ENCODE results near the gene RBM47. TPM values are rescaled to one million over a fixed set of nuclear protein-coding genes. Genes with fewer than 3 reads are reported as not detected.
"Not testable (repeated sequence)": the region's sequence is repeated elsewhere in the genome, so short reads cannot be mapped to it uniquely, and the experiment has no call there.

RBM47 gene
- total RNA-seq, 4 donors from 2014 or later, result 182 to 423 (median 320) TPM

- Histone ChIP-seq H3K9me3 (no peaks in the 10 kb centered on the region), H3K27ac (no peak overlapping the region), H3K4me1 (no peaks in the 10 kb centered on the region), H3K27me3 (no peaks in the 10 kb centered on the region), H3K36me3 (no peaks in the 10 kb centered on the region), H3K4me3 (no peak overlapping the region)
- DNase-seq, result peak in 1 of 3 donors; percentile 54
- TF ChIP-seq POLR2A (IDR thresholded peaks at IDR 0.05) (no peak), CTCF (IDR thresholded peaks at IDR 0.05) (no peak)
These were observed 233.5 kb downstream of the RBM47 start for GRCh38 chr4:40395908-40396793.

- DNase-seq, result no peak
These were observed 234.3 kb downstream of the RBM47 start for GRCh38 chr4:40395166-40395900.

GRCh38 chr4:40394236-40394635 lies 235.4 kb downstream of the RBM47 start:
- DNase-seq, result no peak
- Histone ChIP-seq H3K4me1 (no peaks in the 10 kb centered on the region), H3K9me3 (no peaks in the 10 kb centered on the region), H3K27me3 (no peaks in the 10 kb centered on the region), H3K27ac (no peak overlapping the region), H3K4me3 (no peak overlapping the region), H3K36me3 (no peaks in the 10 kb centered on the region)
- TF ChIP-seq POLR2A (IDR thresholded peaks at IDR 0.05), result no peak
- no peak for TF ChIP-seq CTCF (IDR thresholded peaks at IDR 0.05)

More at GRCh38 chr4:40395166-40395900, 234.3 kb downstream of the RBM47 start:
- H3K36me3 ChIP-seq, result no peaks in the 10 kb centered on the region
- H3K27ac ChIP-seq, result no peak overlapping the region
- H3K27me3 ChIP-seq, result no peaks in the 10 kb centered on the region
- H3K4me1 ChIP-seq, result no peaks in the 10 kb centered on the region
- no peak for TF ChIP-seq POLR2A (IDR thresholded peaks at IDR 0.05)
- TF ChIP-seq CTCF (IDR thresholded peaks at IDR 0.05), result no peak
- no peak overlapping the region for H3K4me3 ChIP-seq
- no peaks in the 10 kb centered on the region for H3K9me3 ChIP-seq

- not testable (repeated sequence) for H3K9me3 ChIP-seq, H3K27me3 ChIP-seq, H3K36me3 ChIP-seq, DNase-seq, H3K4me1 ChIP-seq, H3K27ac ChIP-seq, H3K4me3 ChIP-seq
These were observed 237.4 kb downstream of the RBM47 start for GRCh38 chr4:40392241-40392640.

GRCh38 chr4:40389986-40390385 lies 239.7 kb downstream of the RBM47 start:
- Histone ChIP-seq H3K36me3 (no peaks in the 10 kb centered on the region), H3K27ac (no peak overlapping the region), H3K4me3 (no peak overlapping the region), H3K27me3 (no peaks in the 10 kb centered on the region), H3K4me1 (no peaks in the 10 kb centered on the region), H3K9me3 (no peaks in the 10 kb centered on the region)
- no peak for DNase-seq
- TF ChIP-seq POLR2A (IDR thresholded peaks at IDR 0.05) (no peak), CTCF (IDR thresholded peaks at IDR 0.05) (no peak)

GRCh38 chr4:40388239-40388638 lies 241.4 kb downstream of the RBM47 start:
- Histone ChIP-seq H3K4me1 (no peaks in the 10 kb centered on the region), H3K27me3 (no peaks in the 10 kb centered on the region), H3K27ac (no peak overlapping the region), H3K9me3 (no peaks in the 10 kb centered on the region), H3K4me3 (no peak overlapping the region), H3K36me3 (no peaks in the 10 kb centered on the region)
- TF ChIP-seq POLR2A (IDR thresholded peaks at IDR 0.05), result no peak
- TF ChIP-seq CTCF (IDR thresholded peaks at IDR 0.05), result no peak
- DNase-seq, result no peak

Measured in Peyer's patch (tissue), 4 donors.